Activated B cell treated with CpG ODN at 0.5 μM for 24 hours (primary cell): ENCODE measurements around the gene CCBE1. TPM values are rescaled to one million over a fixed set of nuclear protein-coding genes. Genes with fewer than 3 reads are reported as not detected.

Source experiments
- ATAC-seq: fragments of 200-7000 bp; cut with Tn5 transposase; one replicate; pipeline ENCODE4 v1.10.0; 2021; ENCODE audit warnings: low read depth, mild to moderate bottlenecking, moderate library complexity
- CTCF ChIA-PET: fragments of 350-600 bp; sonication (Branson Sonifier 250); formaldehyde crosslinking; loops from one replicate; lab custom pipeline; 2021; ENCODE audit warnings: antibody characterized with exemption; lab: Charles Lee
- POLR2A ChIA-PET: fragments of 350-600 bp; sonication (Branson Sonifier 250); formaldehyde crosslinking; loops from one replicate; lab custom pipeline; 2021; ENCODE audit warnings: antibody characterized with exemption; lab: Charles Lee
- DNase-seq: peaks from one replicate; pipeline ENCODE4 v3.0.0; 2022
- H3K27ac Mint-ChIP-seq: one replicate; pipeline ENCODE4 v1.8.0; 2020; ENCODE audit warnings: mixed read lengths
- H3K27me3 Mint-ChIP-seq: one replicate; pipeline ENCODE4 v1.8.0; 2021; ENCODE audit warnings: mixed read lengths
- H3K36me3 Mint-ChIP-seq: one replicate; pipeline ENCODE4 v1.8.0; 2021; ENCODE audit warnings: low read depth, mixed read lengths
- H3K4me1 Mint-ChIP-seq: one replicate; pipeline ENCODE4 v1.8.0; 2021; ENCODE audit warnings: mixed read lengths
- H3K4me3 Mint-ChIP-seq: one replicate; pipeline ENCODE4 v1.8.0; 2020; ENCODE audit warnings: mild to moderate bottlenecking, mixed read lengths
- H3K9me3 Mint-ChIP-seq: one replicate; pipeline ENCODE4 v1.8.0; 2020; ENCODE audit warnings: mixed read lengths
- intact Hi-C: fragments of 100-400 bp; cut with micrococcal nuclease; formaldehyde crosslinking; loops from one replicate; pipeline ENCODE4 v1.15.1; 2024
- total RNA-seq: library from RNA; stranded (reverse); gene quantifications from 2 replicates; pipeline ENCODE4 v1.2.3, GENCODE V29; 2022
- TF ChIP-seq, protein P1 (sequence below): fragments of 200-600 bp; IDR thresholded peaks from one replicate; pipeline ENCODE4 v1.8.0; 2022; ENCODE audit warnings: antibody characterized with exemption, mild to moderate bottlenecking

CCBE1 gene
- total RNA-seq, 1 donor from 2014 or later = 0.04 TPM

DNA sequence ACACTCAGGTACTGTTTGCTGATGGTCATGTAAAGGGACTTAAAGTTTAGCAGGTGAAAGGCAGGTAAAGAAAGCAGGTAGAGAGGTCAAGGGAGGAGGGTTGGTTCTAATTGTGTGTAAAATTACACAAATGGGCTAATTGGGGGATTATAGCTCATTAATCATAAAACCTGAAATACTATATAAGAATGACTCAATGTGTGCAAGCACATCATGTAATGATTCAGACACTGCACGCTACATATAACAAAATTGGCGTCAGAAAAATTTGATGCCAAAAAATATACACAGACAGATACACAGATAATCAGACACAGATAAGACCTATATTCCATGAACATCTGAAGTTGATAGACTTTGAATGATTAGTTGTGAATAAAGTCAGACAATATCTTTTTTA, 217.4 kb downstream of the CCBE1 start:
- no peaks in the 10 kb centered on the region for H3K9me3 Mint-ChIP-seq
- peaks cover 24% of the 10 kb centered on the region for H3K27me3 Mint-ChIP-seq
- no peak overlapping the region for H3K4me3 Mint-ChIP-seq
- ChIA-PET CTCF (interaction anchor here (0.9 kb wide), 1 partner anchor 21 kb away, joined by 3 read pairs; no protein-coding TSS in a partner anchor), POLR2A (no interaction called here)
- TF ChIP-seq, protein P1, sequence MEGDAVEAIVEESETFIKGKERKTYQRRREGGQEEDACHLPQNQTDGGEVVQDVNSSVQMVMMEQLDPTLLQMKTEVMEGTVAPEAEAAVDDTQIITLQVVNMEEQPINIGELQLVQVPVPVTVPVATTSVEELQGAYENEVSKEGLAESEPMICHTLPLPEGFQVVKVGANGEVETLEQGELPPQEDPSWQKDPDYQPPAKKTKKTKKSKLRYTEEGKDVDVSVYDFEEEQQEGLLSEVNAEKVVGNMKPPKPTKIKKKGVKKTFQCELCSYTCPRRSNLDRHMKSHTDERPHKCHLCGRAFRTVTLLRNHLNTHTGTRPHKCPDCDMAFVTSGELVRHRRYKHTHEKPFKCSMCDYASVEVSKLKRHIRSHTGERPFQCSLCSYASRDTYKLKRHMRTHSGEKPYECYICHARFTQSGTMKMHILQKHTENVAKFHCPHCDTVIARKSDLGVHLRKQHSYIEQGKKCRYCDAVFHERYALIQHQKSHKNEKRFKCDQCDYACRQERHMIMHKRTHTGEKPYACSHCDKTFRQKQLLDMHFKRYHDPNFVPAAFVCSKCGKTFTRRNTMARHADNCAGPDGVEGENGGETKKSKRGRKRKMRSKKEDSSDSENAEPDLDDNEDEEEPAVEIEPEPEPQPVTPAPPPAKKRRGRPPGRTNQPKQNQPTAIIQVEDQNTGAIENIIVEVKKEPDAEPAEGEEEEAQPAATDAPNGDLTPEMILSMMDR = no peak
- no peaks in the 10 kb centered on the region for H3K36me3 Mint-ChIP-seq
- no peaks in the 10 kb centered on the region for H3K4me1 Mint-ChIP-seq
- no peak for ATAC-seq
- intact Hi-C loops = no loop called here
- DNase-seq = no peak
- no peak overlapping the region for H3K27ac Mint-ChIP-seq

DNA sequence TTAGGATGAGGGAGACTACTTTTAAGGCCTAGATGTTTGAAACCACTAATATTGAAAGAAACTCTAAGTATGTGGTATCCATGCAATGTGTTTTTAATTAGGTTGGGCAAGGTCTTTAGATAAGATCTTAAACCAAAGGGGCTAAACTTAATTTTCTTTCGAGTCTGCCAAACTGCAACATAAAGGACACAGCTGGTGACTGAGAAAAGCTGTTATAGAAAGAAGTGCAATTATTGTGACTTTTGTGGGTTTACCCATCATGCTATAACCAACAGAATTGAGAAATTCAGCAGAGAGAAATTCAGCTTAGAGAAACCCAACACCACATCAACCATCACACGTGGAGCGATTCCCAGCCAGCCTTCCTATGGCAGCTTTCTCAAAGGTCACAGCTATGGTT, 218.6 kb downstream of the CCBE1 start:
- DNase-seq (no peak), ATAC-seq (no peak)
- TF ChIP-seq, protein P1 = no peak
- Mint-ChIP-seq H3K27ac (no peak overlapping the region), H3K9me3 (peaks cover 4% of the 10 kb centered on the region), H3K27me3 (peaks cover 28% of the 10 kb centered on the region), H3K4me3 (no peak overlapping the region), H3K4me1 (no peaks in the 10 kb centered on the region), H3K36me3 (no peaks in the 10 kb centered on the region)
- intact Hi-C loops = no loop called here
- ChIA-PET CTCF (no interaction called here), POLR2A (no interaction called here)

DNA sequence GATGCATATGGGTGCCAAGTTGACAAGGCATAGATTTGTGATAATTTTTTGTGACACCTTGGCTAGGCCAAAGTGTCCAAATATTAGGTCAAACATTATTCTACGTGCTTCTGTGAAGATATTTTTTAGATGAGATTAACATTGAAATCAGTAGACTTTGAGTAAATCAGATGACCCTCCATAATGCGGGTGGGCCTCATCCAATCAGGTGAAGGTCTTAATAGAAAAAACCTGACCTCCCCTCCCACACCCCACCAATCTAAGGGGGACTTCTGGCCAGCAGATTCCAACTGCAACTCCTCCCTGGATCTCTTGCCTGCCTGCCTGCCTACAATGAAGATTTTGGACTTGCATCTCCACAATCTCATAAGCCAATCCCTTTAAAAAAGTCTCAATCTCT, 219.4 kb downstream of the CCBE1 start:
- DNase-seq = no peak
- POLR2A ChIA-PET = no interaction called here
- intact Hi-C loops = no loop called here
- no peak for ATAC-seq
- no peaks in the 10 kb centered on the region for H3K4me1 Mint-ChIP-seq
- no peak overlapping the region for H3K4me3 Mint-ChIP-seq
- H3K36me3 Mint-ChIP-seq = no peaks in the 10 kb centered on the region
- H3K27me3 Mint-ChIP-seq = peaks cover 28% of the 10 kb centered on the region
- H3K27ac Mint-ChIP-seq = no peak overlapping the region
- TF ChIP-seq, protein P1 = no peak
- CTCF ChIA-PET = no interaction called here
- peaks cover 4% of the 10 kb centered on the region for H3K9me3 Mint-ChIP-seq

DNA sequence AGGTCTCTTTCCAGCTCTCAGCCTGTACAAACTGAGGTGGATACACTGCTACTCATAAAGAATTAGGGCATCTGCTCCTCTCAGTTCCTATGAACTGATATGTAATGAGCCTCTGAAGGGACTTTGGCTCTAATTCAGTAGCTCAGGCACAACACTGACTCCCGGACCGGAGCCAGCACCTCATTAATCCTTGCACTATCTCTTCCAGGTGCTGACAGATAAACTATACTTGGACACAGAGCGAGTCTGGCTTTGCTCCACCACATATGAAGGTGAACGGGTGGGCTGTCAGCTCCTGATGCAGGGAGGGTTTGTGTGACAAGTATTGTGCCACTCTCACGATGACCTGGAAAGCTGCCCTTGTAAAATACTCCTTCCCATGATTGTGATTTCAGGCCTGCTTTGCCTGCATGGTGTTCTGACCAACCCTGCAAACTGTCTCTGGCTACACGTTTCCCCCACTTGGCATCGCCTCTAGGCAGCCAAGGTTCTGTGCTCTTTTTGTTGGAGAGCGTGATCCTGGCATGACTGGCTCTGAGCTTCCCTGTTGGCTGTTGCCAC, 226.6 kb downstream of the CCBE1 start:
- Mint-ChIP-seq H3K4me1 (no peaks in the 10 kb centered on the region), H3K9me3 (peaks cover 4% of the 10 kb centered on the region), H3K36me3 (no peaks in the 10 kb centered on the region), H3K4me3 (no peak overlapping the region), H3K27ac (no peak overlapping the region), H3K27me3 (peaks cover 14% of the 10 kb centered on the region)
- DNase-seq = no peak
- no peak for ATAC-seq
- intact Hi-C loops = no loop called here
- CTCF ChIA-PET = interaction anchor here (3.0 kb wide), 1 partner anchor 11 kb away, joined by 14 read pairs; no protein-coding TSS in a partner anchor
- TF ChIP-seq, protein P1 = no peak
- POLR2A ChIA-PET = no interaction called here

DNA sequence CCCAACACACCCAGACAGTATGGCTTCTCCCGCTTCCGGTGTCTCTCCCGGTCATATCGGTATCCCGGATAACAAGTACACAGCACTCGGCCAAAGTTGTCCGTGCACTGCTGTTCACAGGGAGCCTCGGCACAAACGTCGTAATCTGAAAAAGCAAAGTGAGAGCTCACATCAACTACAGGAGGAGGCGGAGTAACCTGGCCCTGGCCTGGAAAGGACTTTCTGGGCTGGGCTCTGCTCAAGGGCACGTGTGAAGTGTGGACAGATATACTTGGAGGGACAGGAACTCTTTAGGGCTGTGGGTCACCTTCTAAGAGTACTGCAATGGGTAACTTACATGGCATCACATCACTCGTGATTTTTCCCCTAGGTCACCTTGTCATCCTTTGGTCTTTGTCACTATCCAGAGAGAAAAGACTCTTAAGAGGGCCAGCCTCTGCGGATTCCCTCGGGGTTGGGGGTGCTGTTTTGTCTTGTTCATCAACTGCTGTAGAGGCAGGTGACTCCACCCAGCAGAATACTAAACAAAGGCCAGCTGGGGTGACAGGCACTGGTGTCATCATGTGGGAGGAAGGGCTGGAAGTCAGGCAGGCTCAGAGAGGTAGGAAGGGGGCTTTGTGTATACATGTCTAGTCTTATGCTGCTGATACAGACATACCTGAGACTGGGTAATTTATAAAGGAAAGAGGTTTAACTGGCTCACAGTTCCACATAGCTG, 227.6 kb downstream of the CCBE1 start:
- no peak for ATAC-seq
- no peaks in the 10 kb centered on the region for H3K4me1 Mint-ChIP-seq
- TF ChIP-seq, protein P1 = no peak
- H3K36me3 Mint-ChIP-seq = no peaks in the 10 kb centered on the region
- intact Hi-C loops = no loop called here
- H3K27ac Mint-ChIP-seq = no peak overlapping the region
- no peak for DNase-seq
- H3K9me3 Mint-ChIP-seq = peaks cover 4% of the 10 kb centered on the region
- ChIA-PET CTCF (interaction anchor here (3.0 kb wide), 1 partner anchor 10 kb away, joined by 14 read pairs; no protein-coding TSS in a partner anchor), POLR2A (no interaction called here)
- peaks cover 7% of the 10 kb centered on the region for H3K27me3 Mint-ChIP-seq
- H3K4me3 Mint-ChIP-seq = no peak overlapping the region
